Measurements from ENCODE around the gene PIGS. TPM values are rescaled to one million over a fixed set of nuclear protein-coding genes. Genes with fewer than 3 reads are reported as not detected.

The PIGS gene
- total and polyA plus RNA-seq, 4 donors: 7.3 to 29.5 (median 13.3) TPM

DNA sequence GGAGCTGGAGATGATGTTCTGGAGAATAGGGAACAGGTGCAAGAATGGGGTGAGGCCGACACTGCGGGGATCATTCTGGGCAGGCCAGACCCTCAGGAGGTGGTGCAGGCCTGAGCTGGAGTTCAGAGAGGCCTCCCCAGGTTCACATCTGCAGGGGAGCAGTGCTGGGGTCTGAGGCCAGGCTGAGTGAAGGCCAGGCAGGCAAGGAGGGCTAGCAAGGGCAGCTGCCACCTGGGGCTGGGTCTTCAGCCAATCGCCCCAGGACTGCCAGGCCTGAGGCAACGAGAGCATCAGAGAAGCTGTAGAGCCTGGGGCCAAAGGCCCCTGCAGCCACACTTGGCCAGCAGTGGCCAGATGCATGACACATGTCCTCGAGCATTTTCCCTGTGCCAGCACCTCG, 50.6 kb downstream of the PIGS start:
- no peak for DNase-seq (ENCODE audit: low spot score)
- no peak overlapping the region for H3K4me3 ChIP-seq (ENCODE audit: low read depth in 1 of 3, low read length in 3 of 3)
- no peaks in the 10 kb centered on the region for H3K36me3 ChIP-seq (ENCODE audit: control insufficient read depth in 4 of 4, insufficient read depth in 3 of 4, low read depth in 1 of 4, low read length in 3 of 4)
- 94% methylated on average over 6 of the region's 6 CpGs for WGBS
- no peaks in the 10 kb centered on the region for H3K4me1 ChIP-seq (ENCODE audit: control insufficient read depth in 4 of 4, insufficient read depth in 4 of 4, low read length in 3 of 4)
- no peak overlapping the region for H3K9ac ChIP-seq (ENCODE audit: low read depth in 1 of 2, low read length in 2 of 2)
- H3K27ac ChIP-seq (ENCODE audit: low read depth in 1 of 2, low read length in 2 of 2): no peak overlapping the region
- H3K9me3 ChIP-seq (ENCODE audit: control insufficient read depth in 4 of 4, low read length in 3 of 4): no peaks in the 10 kb centered on the region
- TF ChIP-seq TAF1 (conservative IDR thresholded peaks at IDR 0.05): no peak
- TF ChIP-seq NR2F2 (IDR thresholded peaks at IDR 0.05): no peak
- no peak for TF ChIP-seq FOXA2 (IDR thresholded peaks at IDR 0.05)
- no peak for TF ChIP-seq RAD21 (IDR thresholded peaks at IDR 0.05)
- TF ChIP-seq, protein P1, sequence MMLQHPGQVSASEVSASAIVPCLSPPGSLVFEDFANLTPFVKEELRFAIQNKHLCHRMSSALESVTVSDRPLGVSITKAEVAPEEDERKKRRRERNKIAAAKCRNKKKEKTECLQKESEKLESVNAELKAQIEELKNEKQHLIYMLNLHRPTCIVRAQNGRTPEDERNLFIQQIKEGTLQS (IDR thresholded peaks at IDR 0.05): no peak
- TF ChIP-seq GABPA (IDR thresholded peaks at IDR 0.05 in 1 of 2, conservative IDR thresholded peaks at IDR 0.05 in 1 of 2): no peak
- TF ChIP-seq FOXA1 (IDR thresholded peaks at IDR 0.05): no peak
- no peak for TF ChIP-seq YY1 (IDR thresholded peaks at IDR 0.05)
- TF ChIP-seq, protein P2, sequence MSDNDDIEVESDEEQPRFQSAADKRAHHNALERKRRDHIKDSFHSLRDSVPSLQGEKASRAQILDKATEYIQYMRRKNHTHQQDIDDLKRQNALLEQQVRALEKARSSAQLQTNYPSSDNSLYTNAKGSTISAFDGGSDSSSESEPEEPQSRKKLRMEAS (IDR thresholded peaks at IDR 0.05): no peak
- TF ChIP-seq SP1 (IDR thresholded peaks at IDR 0.05): no peak
- TF ChIP-seq, protein P3, sequence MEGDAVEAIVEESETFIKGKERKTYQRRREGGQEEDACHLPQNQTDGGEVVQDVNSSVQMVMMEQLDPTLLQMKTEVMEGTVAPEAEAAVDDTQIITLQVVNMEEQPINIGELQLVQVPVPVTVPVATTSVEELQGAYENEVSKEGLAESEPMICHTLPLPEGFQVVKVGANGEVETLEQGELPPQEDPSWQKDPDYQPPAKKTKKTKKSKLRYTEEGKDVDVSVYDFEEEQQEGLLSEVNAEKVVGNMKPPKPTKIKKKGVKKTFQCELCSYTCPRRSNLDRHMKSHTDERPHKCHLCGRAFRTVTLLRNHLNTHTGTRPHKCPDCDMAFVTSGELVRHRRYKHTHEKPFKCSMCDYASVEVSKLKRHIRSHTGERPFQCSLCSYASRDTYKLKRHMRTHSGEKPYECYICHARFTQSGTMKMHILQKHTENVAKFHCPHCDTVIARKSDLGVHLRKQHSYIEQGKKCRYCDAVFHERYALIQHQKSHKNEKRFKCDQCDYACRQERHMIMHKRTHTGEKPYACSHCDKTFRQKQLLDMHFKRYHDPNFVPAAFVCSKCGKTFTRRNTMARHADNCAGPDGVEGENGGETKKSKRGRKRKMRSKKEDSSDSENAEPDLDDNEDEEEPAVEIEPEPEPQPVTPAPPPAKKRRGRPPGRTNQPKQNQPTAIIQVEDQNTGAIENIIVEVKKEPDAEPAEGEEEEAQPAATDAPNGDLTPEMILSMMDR (IDR thresholded peaks at IDR 0.05; ENCODE audit: low read depth, low read length, missing input control): no peak
- no peaks in the 10 kb centered on the region for H3K27me3 ChIP-seq (ENCODE audit: control insufficient read depth in 4 of 4, insufficient read depth in 4 of 4, low read length in 3 of 4)

DNA sequence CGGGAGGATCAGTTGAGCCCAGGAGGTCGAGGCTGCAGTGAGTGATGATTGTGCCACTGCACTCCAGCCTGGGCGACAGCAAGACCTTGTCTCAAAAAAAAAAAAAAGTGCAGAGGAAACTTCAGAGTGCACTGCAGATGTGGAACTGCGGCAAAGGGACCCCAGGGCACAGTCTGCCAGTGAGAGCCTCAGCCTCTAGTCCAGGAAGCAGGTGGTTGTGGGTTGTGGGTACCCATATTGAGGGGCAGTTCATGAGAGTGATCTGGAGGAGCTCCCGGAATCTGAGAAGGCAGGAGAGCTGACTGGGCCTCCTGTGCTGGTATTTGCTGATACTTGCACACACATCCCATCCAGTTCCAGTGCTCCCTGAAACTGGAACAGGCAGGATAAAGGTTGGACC, 52.1 kb downstream of the PIGS start:
- H3K4me1 ChIP-seq (ENCODE audit: control insufficient read depth in 4 of 4, insufficient read depth in 4 of 4, low read length in 3 of 4): no peaks in the 10 kb centered on the region
- H3K36me3 ChIP-seq (ENCODE audit: control insufficient read depth in 4 of 4, insufficient read depth in 3 of 4, low read depth in 1 of 4, low read length in 3 of 4): no peaks in the 10 kb centered on the region
- 77% methylated on average over 5 of the region's 5 CpGs for WGBS
- H3K4me3 ChIP-seq (ENCODE audit: low read depth in 1 of 3, low read length in 3 of 3): no peak overlapping the region
- H3K27me3 ChIP-seq (ENCODE audit: control insufficient read depth in 4 of 4, insufficient read depth in 4 of 4, low read length in 3 of 4): no peaks in the 10 kb centered on the region
- no peak overlapping the region for H3K9ac ChIP-seq (ENCODE audit: low read depth in 1 of 2, low read length in 2 of 2)
- no peak overlapping the region for H3K27ac ChIP-seq (ENCODE audit: low read depth in 1 of 2, low read length in 2 of 2)
- TF ChIP-seq YY1 (IDR thresholded peaks at IDR 0.05): no peak
- no peak for TF ChIP-seq FOXA2 (IDR thresholded peaks at IDR 0.05)
- no peaks in the 10 kb centered on the region for H3K9me3 ChIP-seq (ENCODE audit: control insufficient read depth in 4 of 4, low read length in 3 of 4)
- no peak for DNase-seq (ENCODE audit: low spot score)

DNA sequence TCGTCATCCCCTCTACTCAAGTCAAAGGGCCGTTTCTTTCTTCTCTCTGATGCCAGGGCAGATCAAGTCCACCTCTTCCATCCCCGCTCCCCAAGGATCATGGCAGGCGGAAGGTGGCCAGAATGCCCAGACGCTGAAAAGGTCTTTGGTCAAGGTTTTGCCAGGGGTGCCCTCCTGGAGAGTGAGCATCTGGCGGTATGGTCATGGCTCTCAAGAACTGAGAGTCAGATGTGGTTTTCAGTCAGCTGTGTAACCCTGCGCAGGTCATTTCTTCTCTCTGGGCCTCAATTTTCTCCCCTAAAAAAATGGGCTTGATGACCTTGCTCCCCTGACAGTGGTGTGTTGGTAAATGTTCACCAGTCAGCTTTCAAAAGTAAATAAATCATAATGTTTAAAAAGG, 52.7 kb downstream of the PIGS start:
- H3K27ac ChIP-seq (ENCODE audit: low read depth in 1 of 2, low read length in 2 of 2): no peak overlapping the region
- H3K4me1 ChIP-seq (ENCODE audit: control insufficient read depth in 4 of 4, insufficient read depth in 4 of 4, low read length in 3 of 4): no peaks in the 10 kb centered on the region
- H3K9ac ChIP-seq (ENCODE audit: low read depth in 1 of 2, low read length in 2 of 2): no peak overlapping the region
- no peak overlapping the region for H3K4me3 ChIP-seq (ENCODE audit: low read depth in 1 of 3, low read length in 3 of 3)
- no peaks in the 10 kb centered on the region for H3K27me3 ChIP-seq (ENCODE audit: control insufficient read depth in 4 of 4, insufficient read depth in 4 of 4, low read length in 3 of 4)
- no peaks in the 10 kb centered on the region for H3K9me3 ChIP-seq (ENCODE audit: control insufficient read depth in 4 of 4, low read length in 3 of 4)
- no peak for TF ChIP-seq JUND (IDR thresholded peaks at IDR 0.05)
- TF ChIP-seq FOXA1 (IDR thresholded peaks at IDR 0.05): no peak
- TF ChIP-seq FOXA2 (IDR thresholded peaks at IDR 0.05): no peak
- no peak for TF ChIP-seq EGR1 (IDR thresholded peaks at IDR 0.05; ENCODE audit: low read depth in 2 of 2)
- TF ChIP-seq, protein P3 (IDR thresholded peaks at IDR 0.05; ENCODE audit: low read depth, low read length, missing input control): no peak
- TF ChIP-seq, protein P4, sequence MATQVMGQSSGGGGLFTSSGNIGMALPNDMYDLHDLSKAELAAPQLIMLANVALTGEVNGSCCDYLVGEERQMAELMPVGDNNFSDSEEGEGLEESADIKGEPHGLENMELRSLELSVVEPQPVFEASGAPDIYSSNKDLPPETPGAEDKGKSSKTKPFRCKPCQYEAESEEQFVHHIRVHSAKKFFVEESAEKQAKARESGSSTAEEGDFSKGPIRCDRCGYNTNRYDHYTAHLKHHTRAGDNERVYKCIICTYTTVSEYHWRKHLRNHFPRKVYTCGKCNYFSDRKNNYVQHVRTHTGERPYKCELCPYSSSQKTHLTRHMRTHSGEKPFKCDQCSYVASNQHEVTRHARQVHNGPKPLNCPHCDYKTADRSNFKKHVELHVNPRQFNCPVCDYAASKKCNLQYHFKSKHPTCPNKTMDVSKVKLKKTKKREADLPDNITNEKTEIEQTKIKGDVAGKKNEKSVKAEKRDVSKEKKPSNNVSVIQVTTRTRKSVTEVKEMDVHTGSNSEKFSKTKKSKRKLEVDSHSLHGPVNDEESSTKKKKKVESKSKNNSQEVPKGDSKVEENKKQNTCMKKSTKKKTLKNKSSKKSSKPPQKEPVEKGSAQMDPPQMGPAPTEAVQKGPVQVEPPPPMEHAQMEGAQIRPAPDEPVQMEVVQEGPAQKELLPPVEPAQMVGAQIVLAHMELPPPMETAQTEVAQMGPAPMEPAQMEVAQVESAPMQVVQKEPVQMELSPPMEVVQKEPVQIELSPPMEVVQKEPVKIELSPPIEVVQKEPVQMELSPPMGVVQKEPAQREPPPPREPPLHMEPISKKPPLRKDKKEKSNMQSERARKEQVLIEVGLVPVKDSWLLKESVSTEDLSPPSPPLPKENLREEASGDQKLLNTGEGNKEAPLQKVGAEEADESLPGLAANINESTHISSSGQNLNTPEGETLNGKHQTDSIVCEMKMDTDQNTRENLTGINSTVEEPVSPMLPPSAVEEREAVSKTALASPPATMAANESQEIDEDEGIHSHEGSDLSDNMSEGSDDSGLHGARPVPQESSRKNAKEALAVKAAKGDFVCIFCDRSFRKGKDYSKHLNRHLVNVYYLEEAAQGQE (IDR thresholded peaks at IDR 0.05): no peak
- no peak for TF ChIP-seq HNF4A (conservative IDR thresholded peaks at IDR 0.05)
- WGBS: 84% methylated on average over 7 of the region's 7 CpGs
- H3K36me3 ChIP-seq (ENCODE audit: control insufficient read depth in 4 of 4, insufficient read depth in 3 of 4, low read depth in 1 of 4, low read length in 3 of 4): no peaks in the 10 kb centered on the region
- no peak for DNase-seq (ENCODE audit: low spot score)
